ENCODE measurements around the gene OR5H14.

The OR5H14 gene

DNA sequence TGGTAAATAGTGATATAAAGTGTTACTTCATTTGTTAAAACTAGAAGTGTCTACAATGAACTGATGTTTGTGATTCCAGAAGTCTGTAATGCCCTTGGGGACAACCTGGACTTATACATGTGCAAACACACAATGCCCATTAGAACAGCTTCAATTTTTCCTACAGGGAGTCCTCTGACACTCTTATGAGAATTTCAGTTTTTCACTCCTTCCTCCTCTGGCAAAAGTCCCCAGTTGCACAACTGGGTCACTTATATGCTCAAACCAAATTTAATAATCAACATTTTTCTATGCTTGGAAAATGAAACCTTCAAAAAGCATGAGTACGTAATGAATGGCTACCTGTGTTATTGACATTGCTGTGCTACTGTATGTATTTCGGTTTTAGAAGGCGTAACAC is 19.1 kb downstream of the OR5H14 start, which contains the start of gene OR5H15:
OR5H15 (plus strand) TSS at position 301 of the 400 bp plus-strand sequence. CDS start 2,004 bp downstream, outside the sequence.
- Histone ChIP-seq H3K9me3 (ENCODE audit: control insufficient read depth, insufficient read depth, low read length) (no peaks in the 10 kb centered on the region), H3K79me2 (ENCODE audit: control insufficient read depth, low read length) (no peaks in the 10 kb centered on the region), H3K9me2 (replicated peaks; ENCODE audit: control insufficient read depth, low read length) (no peaks in the 10 kb centered on the region), H3K4me3 (ENCODE audit: low read length) (no peak within 1 kb of the TSS), H3K36me3 (ENCODE audit: control insufficient read depth, low read length) (no peaks in the 10 kb centered on the region), H3K4me1 (ENCODE audit: control insufficient read depth, low read length) (no peaks in the 10 kb centered on the region), H3F3A (ENCODE audit: control insufficient read depth, insufficient read depth) (no peaks in the 10 kb centered on the region), H3K4me2 (ENCODE audit: low read length) (no peak within 1 kb of the TSS), H4K20me1 (ENCODE audit: control insufficient read depth, insufficient read depth, low read depth, low read length) (no peaks in the 10 kb centered on the region), H3K27ac (ENCODE audit: low read depth, low read length) (no peak within 1 kb of the TSS), H3K27me3 (ENCODE audit: control insufficient read depth, low read length) (0 out of 2 replicates have a peak, but pooled peaks cover 2% of the 10 kb centered on the region)
- no peak for TF ChIP-seq EZH2phosphoT487 (IDR thresholded peaks at IDR 0.05; ENCODE audit: borderline replicate concordance, low read length)
- TF ChIP-seq, protein P1, sequence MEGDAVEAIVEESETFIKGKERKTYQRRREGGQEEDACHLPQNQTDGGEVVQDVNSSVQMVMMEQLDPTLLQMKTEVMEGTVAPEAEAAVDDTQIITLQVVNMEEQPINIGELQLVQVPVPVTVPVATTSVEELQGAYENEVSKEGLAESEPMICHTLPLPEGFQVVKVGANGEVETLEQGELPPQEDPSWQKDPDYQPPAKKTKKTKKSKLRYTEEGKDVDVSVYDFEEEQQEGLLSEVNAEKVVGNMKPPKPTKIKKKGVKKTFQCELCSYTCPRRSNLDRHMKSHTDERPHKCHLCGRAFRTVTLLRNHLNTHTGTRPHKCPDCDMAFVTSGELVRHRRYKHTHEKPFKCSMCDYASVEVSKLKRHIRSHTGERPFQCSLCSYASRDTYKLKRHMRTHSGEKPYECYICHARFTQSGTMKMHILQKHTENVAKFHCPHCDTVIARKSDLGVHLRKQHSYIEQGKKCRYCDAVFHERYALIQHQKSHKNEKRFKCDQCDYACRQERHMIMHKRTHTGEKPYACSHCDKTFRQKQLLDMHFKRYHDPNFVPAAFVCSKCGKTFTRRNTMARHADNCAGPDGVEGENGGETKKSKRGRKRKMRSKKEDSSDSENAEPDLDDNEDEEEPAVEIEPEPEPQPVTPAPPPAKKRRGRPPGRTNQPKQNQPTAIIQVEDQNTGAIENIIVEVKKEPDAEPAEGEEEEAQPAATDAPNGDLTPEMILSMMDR (IDR thresholded peaks at IDR 0.05; ENCODE audit: low read depth, low read length, poor library complexity, severe bottlenecking) = no peak

DNA sequence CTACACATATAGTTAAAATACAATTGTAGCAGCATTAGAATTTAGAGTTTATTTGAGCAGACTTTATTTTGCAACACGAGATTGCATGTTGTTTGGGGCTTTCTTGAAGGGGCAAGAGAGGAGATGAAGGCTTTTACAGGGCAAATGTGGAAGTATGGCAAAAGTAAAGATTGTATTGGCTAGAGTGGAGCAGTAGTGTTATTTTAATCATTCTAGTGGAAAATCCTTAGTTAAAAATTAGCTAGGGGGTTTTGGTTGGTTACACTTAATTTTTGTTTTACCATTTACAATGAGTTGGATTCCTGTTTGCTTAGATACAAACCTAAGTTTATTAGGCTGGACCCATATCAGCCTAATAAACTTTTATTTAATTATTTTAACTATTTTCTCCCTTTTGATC is 23.8 kb downstream of the OR5H14 start:
- no peak for TF ChIP-seq EZH2phosphoT487 (IDR thresholded peaks at IDR 0.05; ENCODE audit: borderline replicate concordance, low read length)
- TF ChIP-seq, protein P1 (IDR thresholded peaks at IDR 0.05; ENCODE audit: low read depth, low read length, poor library complexity, severe bottlenecking) = no peak
- 0 out of 2 replicates have a peak, but pooled peaks cover 2% of the 10 kb centered on the region for H3K27me3 ChIP-seq (ENCODE audit: control insufficient read depth, low read length)
- no peaks in the 10 kb centered on the region for H4K20me1 ChIP-seq (ENCODE audit: control insufficient read depth, insufficient read depth, low read depth, low read length)
- H3K79me2 ChIP-seq (ENCODE audit: control insufficient read depth, low read length) = no peaks in the 10 kb centered on the region
- no peak overlapping the region for H3K4me2 ChIP-seq (ENCODE audit: low read length)
- no peaks in the 10 kb centered on the region for H3K4me1 ChIP-seq (ENCODE audit: control insufficient read depth, low read length)
- H3K27ac ChIP-seq (ENCODE audit: low read depth, low read length) = no peak overlapping the region
- no peak overlapping the region for H3K4me3 ChIP-seq (ENCODE audit: low read length)
- H3K9me3 ChIP-seq (ENCODE audit: control insufficient read depth, insufficient read depth, low read length) = no peaks in the 10 kb centered on the region
- no peaks in the 10 kb centered on the region for H3K9me2 ChIP-seq (replicated peaks; ENCODE audit: control insufficient read depth, low read length)
- no peaks in the 10 kb centered on the region for H3K36me3 ChIP-seq (ENCODE audit: control insufficient read depth, low read length)
- no peaks in the 10 kb centered on the region for H3F3A ChIP-seq (ENCODE audit: control insufficient read depth, insufficient read depth)

DNA sequence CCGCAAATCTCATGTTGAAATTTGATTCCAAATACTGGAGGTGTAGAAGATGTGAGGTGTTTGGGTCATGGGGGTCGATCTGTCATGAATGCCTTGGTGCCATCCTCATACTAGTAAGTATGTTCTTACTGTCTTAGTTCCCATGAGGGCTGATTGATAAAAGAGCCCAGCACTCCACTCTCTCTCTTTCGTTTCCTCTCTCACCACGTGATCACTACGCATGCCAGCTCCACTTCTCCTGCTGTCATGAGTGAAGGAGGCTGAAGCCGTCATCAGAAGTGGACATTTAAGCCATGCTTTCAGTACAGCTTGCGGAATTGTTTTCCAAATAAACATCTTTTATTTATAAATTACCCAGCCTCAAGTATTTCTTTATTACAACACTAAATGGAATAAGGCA is 25.3 kb downstream of the OR5H14 start:
- H3K9me3 ChIP-seq (ENCODE audit: control insufficient read depth, insufficient read depth, low read length) = no peaks in the 10 kb centered on the region
- no peak overlapping the region for H3K27ac ChIP-seq (ENCODE audit: low read depth, low read length)
- H3K9me2 ChIP-seq (replicated peaks; ENCODE audit: control insufficient read depth, low read length) = no peaks in the 10 kb centered on the region
- H3F3A ChIP-seq (ENCODE audit: control insufficient read depth, insufficient read depth) = no peaks in the 10 kb centered on the region
- H3K4me1 ChIP-seq (ENCODE audit: control insufficient read depth, low read length) = no peaks in the 10 kb centered on the region
- TF ChIP-seq, protein P1 (IDR thresholded peaks at IDR 0.05; ENCODE audit: low read depth, low read length, poor library complexity, severe bottlenecking) = no peak
- no peak for TF ChIP-seq EZH2phosphoT487 (IDR thresholded peaks at IDR 0.05; ENCODE audit: borderline replicate concordance, low read length)
- H3K4me2 ChIP-seq (ENCODE audit: low read length) = no peak overlapping the region
- no peak overlapping the region for H3K4me3 ChIP-seq (ENCODE audit: low read length)
- H3K27me3 ChIP-seq (ENCODE audit: control insufficient read depth, low read length) = 0 out of 2 replicates have a peak, but pooled peaks cover 2% of the 10 kb centered on the region
- H3K36me3 ChIP-seq (ENCODE audit: control insufficient read depth, low read length) = no peaks in the 10 kb centered on the region
- H3K79me2 ChIP-seq (ENCODE audit: control insufficient read depth, low read length) = no peaks in the 10 kb centered on the region
- H4K20me1 ChIP-seq (ENCODE audit: control insufficient read depth, insufficient read depth, low read depth, low read length) = no peaks in the 10 kb centered on the region

Measured in DOHH2 (cell line).